Measurements from ENCODE around the gene JAKMIP1.

DNA sequence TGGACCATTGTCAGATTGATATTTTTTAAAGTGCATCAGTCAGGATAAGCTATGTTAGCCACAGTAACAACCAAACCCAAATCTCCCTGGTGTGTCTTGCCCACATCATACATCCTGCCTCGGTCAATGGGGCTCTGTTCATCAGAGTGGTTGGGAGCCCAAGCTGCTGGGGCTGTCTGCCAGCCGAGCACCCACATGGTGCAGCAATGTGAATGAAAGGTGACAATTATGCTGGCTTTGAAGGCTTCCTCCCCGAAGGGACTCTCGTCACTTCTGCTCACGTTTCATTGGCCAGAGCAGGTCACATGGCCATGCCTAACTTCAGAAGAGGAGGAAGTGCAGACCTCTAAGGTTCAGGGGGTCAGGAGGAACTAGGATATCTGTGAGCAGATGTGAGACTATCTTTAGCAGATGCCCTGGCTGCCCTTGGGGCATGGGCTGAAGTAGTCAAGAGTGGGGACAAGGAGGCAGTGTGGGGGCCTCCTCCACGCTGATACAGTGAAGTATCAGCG lies 1.3 kb upstream of the JAKMIP1 start:
- TF ChIP-seq, protein P1, sequence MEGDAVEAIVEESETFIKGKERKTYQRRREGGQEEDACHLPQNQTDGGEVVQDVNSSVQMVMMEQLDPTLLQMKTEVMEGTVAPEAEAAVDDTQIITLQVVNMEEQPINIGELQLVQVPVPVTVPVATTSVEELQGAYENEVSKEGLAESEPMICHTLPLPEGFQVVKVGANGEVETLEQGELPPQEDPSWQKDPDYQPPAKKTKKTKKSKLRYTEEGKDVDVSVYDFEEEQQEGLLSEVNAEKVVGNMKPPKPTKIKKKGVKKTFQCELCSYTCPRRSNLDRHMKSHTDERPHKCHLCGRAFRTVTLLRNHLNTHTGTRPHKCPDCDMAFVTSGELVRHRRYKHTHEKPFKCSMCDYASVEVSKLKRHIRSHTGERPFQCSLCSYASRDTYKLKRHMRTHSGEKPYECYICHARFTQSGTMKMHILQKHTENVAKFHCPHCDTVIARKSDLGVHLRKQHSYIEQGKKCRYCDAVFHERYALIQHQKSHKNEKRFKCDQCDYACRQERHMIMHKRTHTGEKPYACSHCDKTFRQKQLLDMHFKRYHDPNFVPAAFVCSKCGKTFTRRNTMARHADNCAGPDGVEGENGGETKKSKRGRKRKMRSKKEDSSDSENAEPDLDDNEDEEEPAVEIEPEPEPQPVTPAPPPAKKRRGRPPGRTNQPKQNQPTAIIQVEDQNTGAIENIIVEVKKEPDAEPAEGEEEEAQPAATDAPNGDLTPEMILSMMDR (conservative IDR thresholded peaks at IDR 0.05; ENCODE audit: low read length), result no peak
- no peak for TF ChIP-seq EZH2phosphoT487 (IDR thresholded peaks at IDR 0.05; ENCODE audit: borderline replicate concordance, low read depth, low read length)

Measured in OCI-LY7 (cell line).